ENCODE results near the gene TWF2. TPM values are rescaled to one million over a fixed set of nuclear protein-coding genes. Genes with fewer than 3 reads are reported as not detected.

The TWF2 gene
- total RNA-seq, 1 experiment from 2014 or later, result 44.8 TPM

- peaks cover 7% of the 10 kb centered on the region for H3K23me2 ChIP-seq (ENCODE audit: insufficient read length, low read depth, low read length, poor library complexity, severe bottlenecking)
- H3K4me3 Mint-ChIP-seq, result no peak overlapping the region
- H2AFZ ChIP-seq (ENCODE audit: low read length), result no peak overlapping the region
- DNase-seq, result no peak
- no peak overlapping the region for H3K23ac ChIP-seq (ENCODE audit: insufficient read length, low read depth, low read length)
- H3K56ac ChIP-seq (ENCODE audit: insufficient read length, low read depth, low read length), result no peak overlapping the region
- H3K4ac ChIP-seq (ENCODE audit: low read depth, low read length), result no peak overlapping the region
- no peaks in the 10 kb centered on the region; the same call in 1 of the 2 replicates for H3K27me3 ChIP-seq (ENCODE audit: insufficient read depth, low read length)
- no peak overlapping the region for H2BK12ac ChIP-seq (ENCODE audit: insufficient read length, low read depth, low read length)
- H2BK15ac ChIP-seq (ENCODE audit: low read depth, low read length), result no peak overlapping the region
- H4K8ac ChIP-seq (replicated peaks; ENCODE audit: insufficient read length, low read depth, low read length), result no peak overlapping the region
- no peaks in the 10 kb centered on the region for H3K9me3 ChIP-seq (ENCODE audit: control insufficient read depth, low read depth, low read length)
- H2AK5ac ChIP-seq (ENCODE audit: insufficient read length, low read length), result no peak overlapping the region
- no peaks in the 10 kb centered on the region for H3K79me2 ChIP-seq (ENCODE audit: insufficient read depth, low read length)
- H4K5ac ChIP-seq (ENCODE audit: insufficient read length, low read depth, low read length), result no peak overlapping the region
- H3T11ph ChIP-seq (ENCODE audit: low read length), result no peak overlapping the region
- H3K27me3 Mint-ChIP-seq (ENCODE audit: low read depth), result peaks cover 12% of the 10 kb centered on the region
- H3K27ac ChIP-seq (ENCODE audit: insufficient read length, low read depth, low read length), result no peak overlapping the region
- no peak for TF ChIP-seq CTCF (conservative IDR thresholded peaks at IDR 0.05)
- peaks cover 12 to 27% (median 22%) of the 10 kb centered on the region in 3 experiments; a peak in 6 of 7 replicates for H3K36me3 Mint-ChIP-seq (ENCODE audit: insufficient read depth in 1 of 3, low read depth in 3 of 3)
- H4K91ac ChIP-seq (ENCODE audit: insufficient read length, low read depth, low read length), result no peak overlapping the region
- no peak overlapping the region for H3K18ac ChIP-seq (ENCODE audit: insufficient read length, low read depth, low read length)
- no peak overlapping the region for H2BK20ac ChIP-seq (ENCODE audit: low read depth, low read length, poor library complexity, severe bottlenecking)
- no peaks in the 10 kb centered on the region for H4K20me1 ChIP-seq (ENCODE audit: control insufficient read depth, insufficient read depth, insufficient read length)
- H2BK120ac ChIP-seq (ENCODE audit: low read depth, low read length, poor library complexity, severe bottlenecking), result no peak overlapping the region
- no peak overlapping the region for H3K9ac ChIP-seq (ENCODE audit: extremely low read depth, insufficient read length, low read length)
- no peaks in the 10 kb centered on the region for H3K9me3 Mint-ChIP-seq
- peaks cover 16 to 17% of the 10 kb centered on the region in 2 experiments for H3K4me1 Mint-ChIP-seq
- no peak overlapping the region for H3K4me2 ChIP-seq (ENCODE audit: insufficient read depth, insufficient read length, low read length)
- H3K27ac Mint-ChIP-seq, result no peak overlapping the region
- no peaks in the 10 kb centered on the region for H3K79me1 ChIP-seq (ENCODE audit: insufficient read depth, low read depth, low read length, poor library complexity, severe bottlenecking)
- H3K4me1 ChIP-seq (ENCODE audit: insufficient read depth, low read length), result no peaks in the 10 kb centered on the region
- no CpG with 5 or more reads among the region's 3 CpGs for WGBS (ENCODE audit: extremely low coverage, insufficient read length, low lambda C conversion rate)
- no peak overlapping the region for H2BK5ac ChIP-seq (ENCODE audit: insufficient read length, low read length)
- no peak overlapping the region for H3K14ac ChIP-seq (ENCODE audit: insufficient read depth, low read length)
Observed at GRCh38 chr3:52196977-52197376, 42.0 kb downstream of the TWF2 start.
